K562 (cell line): ENCODE measurements around the gene HSD17B2. TPM values are rescaled to one million over a fixed set of nuclear protein-coding genes. Genes with fewer than 3 reads are reported as not detected.

Experiments used
- ZBTB40 ChIP-seq, 2 experiments: fragments of 450-650 bp in 1 of 2; sonication (generic) in 1 of 2; formaldehyde crosslinking in 1 of 2; IDR thresholded peaks; 2 replicates each; pipeline versions ENCODE4 v1.7.1 to v1.9.0; 2016 to 2022; ENCODE audit warnings: inconsistent platforms in 1 of 2, mild to moderate bottlenecking in 1 of 2, missing genetic modification reagents in 1 of 2
- polyA plus RNA-seq, 8 experiments: library from polyadenylated mRNA; depleted of rRNA in 4 of 8; stranded (reverse) in 5 of 8; unstranded in 3 of 8; fragments of >200 nt; fragmentation: Nextera tagmentation in 2 of 8; fragmentation: Illumina TruSeq in 1 of 8; extraction: Ambion mirVana in 2 of 8; extraction: Trizol in 1 of 8; gene quantifications; 2 replicates each; pipeline versions ENCODE4 v1.2.1 to v1.2.3, GENCODE V29; 2011 to 2014; ENCODE audit warnings: inconsistent platforms in 1 of 8, missing spikeins in 1 of 8
- total RNA-seq, 7 experiments: library from RNA; depleted of rRNA in 6 of 7; stranded (reverse); fragments of >200 nt in 6 of 7; fragmentation: Illumina TruSeq in 2 of 7; extraction: Trizol in 2 of 7; gene quantifications; 2 replicates each; pipeline versions ENCODE4 v1.2.1 to v1.2.3, GENCODE V29; 2011 to 2021; ENCODE audit warnings: low replicate concordance in 1 of 7

The HSD17B2 gene
- total and polyA plus RNA-seq, 9 of the 15 experiments (the other 6 are each of a cell fraction or from before 2014, with no cell fraction given) = not detected

DNA sequence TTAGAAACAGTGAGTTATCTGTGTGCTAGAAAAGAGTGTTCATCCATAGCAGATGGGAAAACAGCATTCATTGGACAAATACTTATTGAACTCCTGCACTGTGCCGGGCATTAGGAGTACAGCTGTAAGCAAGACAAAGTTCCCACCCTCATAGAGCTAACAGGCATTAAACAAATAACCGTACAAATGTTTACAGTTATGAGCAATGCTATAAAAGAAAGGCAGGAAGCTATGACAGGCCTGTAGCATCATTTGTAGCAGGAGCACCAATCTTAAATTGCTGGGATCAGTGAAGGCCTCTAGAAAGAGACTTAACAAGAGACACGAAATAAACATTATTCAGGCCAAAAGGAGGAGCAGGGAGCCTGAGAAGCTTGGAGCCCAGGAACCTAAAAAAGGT, 39.4 kb upstream of the HSD17B2 start (continued):
- TF ChIP-seq ZBTB40 (IDR thresholded peaks at IDR 0.05) (no peak), ZBTB40 (CRISPR knock-in tag; IDR thresholded peaks at IDR 0.05) (no peak)
